ENCODE results near the gene KCNJ14.

Gene KCNJ14

GRCh38 chr19:48450441-48450840 lies 4.9 kb upstream of the KCNJ14 start:
- ATAC-seq (ENCODE audit: insufficient read depth, low read depth) (no peak), DNase-seq (no peak)
- H3K4me2 ChIP-seq (ENCODE audit: insufficient read depth, low read length): no peak overlapping the region
- no peaks in the 10 kb centered on the region for H3K9me3 ChIP-seq (ENCODE audit: insufficient read depth, low read length, severe bottlenecking)
- H3K4me1 ChIP-seq (ENCODE audit: insufficient read depth, low read length): peaks cover 17% of the 10 kb centered on the region
- no peak overlapping the region for H3K27ac ChIP-seq (ENCODE audit: low read length)
- H3K79me2 ChIP-seq (ENCODE audit: insufficient read depth, low read length): peaks cover 60% of the 10 kb centered on the region
- H2AFZ ChIP-seq (ENCODE audit: low read depth, low read length): no peak overlapping the region
- TF ChIP-seq CTCF (IDR thresholded peaks at IDR 0.05; ENCODE audit: borderline replicate concordance, extremely low read depth, low read length, poor library complexity, severe bottlenecking): no peak
- TF ChIP-seq EZH2 (IDR thresholded peaks at IDR 0.05; ENCODE audit: borderline replicate concordance, low read depth, low read length, severe bottlenecking): no peak
- no peaks in the 10 kb centered on the region for H3K27me3 ChIP-seq (ENCODE audit: insufficient read depth, low read length, poor library complexity)
- peaks cover 90% of the 10 kb centered on the region for H3K36me3 ChIP-seq (ENCODE audit: insufficient read depth, low read length)
- peaks cover 40% of the 10 kb centered on the region for H4K20me1 ChIP-seq (ENCODE audit: insufficient read depth, low read length)
- no peak overlapping the region for H3K4me3 ChIP-seq (ENCODE audit: low read depth in 1 of 2, low read length in 2 of 2)
- no peak overlapping the region for H3K9ac ChIP-seq (ENCODE audit: low read depth, low read length)

GRCh38 chr19:48450863-48451262 lies 4.5 kb upstream of the KCNJ14 start:
- Histone ChIP-seq H3K27ac (ENCODE audit: low read length) (no peak overlapping the region), H3K4me3 (ENCODE audit: low read depth in 1 of 2, low read length in 2 of 2) (no peak overlapping the region), H3K4me1 (ENCODE audit: insufficient read depth, low read length) (peaks cover 16% of the 10 kb centered on the region), H3K4me2 (ENCODE audit: insufficient read depth, low read length) (no peak overlapping the region), H3K9ac (ENCODE audit: low read depth, low read length) (no peak overlapping the region), H3K27me3 (ENCODE audit: insufficient read depth, low read length, poor library complexity) (no peaks in the 10 kb centered on the region), H3K36me3 (ENCODE audit: insufficient read depth, low read length) (peaks cover 94% of the 10 kb centered on the region), H3K79me2 (ENCODE audit: insufficient read depth, low read length) (peaks cover 63% of the 10 kb centered on the region), H2AFZ (ENCODE audit: low read depth, low read length) (no peak overlapping the region), H3K9me3 (ENCODE audit: insufficient read depth, low read length, severe bottlenecking) (no peaks in the 10 kb centered on the region), H4K20me1 (ENCODE audit: insufficient read depth, low read length) (peaks cover 44% of the 10 kb centered on the region)
- ATAC-seq (ENCODE audit: insufficient read depth, low read depth): no peak
- no peak for TF ChIP-seq EZH2 (IDR thresholded peaks at IDR 0.05; ENCODE audit: borderline replicate concordance, low read depth, low read length, severe bottlenecking)
- no peak for TF ChIP-seq CTCF (IDR thresholded peaks at IDR 0.05; ENCODE audit: borderline replicate concordance, extremely low read depth, low read length, poor library complexity, severe bottlenecking)
- no peak for DNase-seq

- no peak for ATAC-seq (ENCODE audit: insufficient read depth, low read depth)
- peaks cover 51% of the 10 kb centered on the region for H4K20me1 ChIP-seq (ENCODE audit: insufficient read depth, low read length)
- TF ChIP-seq EZH2 (IDR thresholded peaks at IDR 0.05; ENCODE audit: borderline replicate concordance, low read depth, low read length, severe bottlenecking): no peak
- TF ChIP-seq CTCF (IDR thresholded peaks at IDR 0.05; ENCODE audit: borderline replicate concordance, extremely low read depth, low read length, poor library complexity, severe bottlenecking): no peak
Observed at GRCh38 chr19:48451624-48452023, 3.8 kb upstream of the KCNJ14 start.

More at GRCh38 chr19:48451624-48452023, 3.8 kb upstream of the KCNJ14 start:
- no peak overlapping the region for H2AFZ ChIP-seq (ENCODE audit: low read depth, low read length)
- H3K9ac ChIP-seq (ENCODE audit: low read depth, low read length): no peak overlapping the region
- H3K27ac ChIP-seq (ENCODE audit: low read length): no peak overlapping the region
- no peak for DNase-seq
- no peak overlapping the region for H3K4me2 ChIP-seq (ENCODE audit: insufficient read depth, low read length)
- H3K27me3 ChIP-seq (ENCODE audit: insufficient read depth, low read length, poor library complexity): no peaks in the 10 kb centered on the region
- H3K36me3 ChIP-seq (ENCODE audit: insufficient read depth, low read length): peaks cover 95% of the 10 kb centered on the region
- peaks cover 56% of the 10 kb centered on the region for H3K79me2 ChIP-seq (ENCODE audit: insufficient read depth, low read length)
- no peaks in the 10 kb centered on the region for H3K9me3 ChIP-seq (ENCODE audit: insufficient read depth, low read length, severe bottlenecking)
- peaks cover 12% of the 10 kb centered on the region for H3K4me1 ChIP-seq (ENCODE audit: insufficient read depth, low read length)
- H3K4me3 ChIP-seq (ENCODE audit: low read depth in 1 of 2, low read length in 2 of 2): no peak overlapping the region
